HG02938 (cell line): ENCODE results near the gene ERG28.
"Not testable (repeated sequence)": the region's sequence is repeated elsewhere in the genome, so short reads cannot be mapped to it uniquely, and the experiment has no call there.

Experiments used
- ATAC-seq: cut with Tn5 transposase; IDR thresholded peaks from one replicate; pipeline ENCODE4 v1.9.1; 2021; ENCODE audit warnings: mild to moderate bottlenecking, moderate library complexity; ENCODE audit not compliant: unreplicated experiment

The ERG28 gene

DNA sequence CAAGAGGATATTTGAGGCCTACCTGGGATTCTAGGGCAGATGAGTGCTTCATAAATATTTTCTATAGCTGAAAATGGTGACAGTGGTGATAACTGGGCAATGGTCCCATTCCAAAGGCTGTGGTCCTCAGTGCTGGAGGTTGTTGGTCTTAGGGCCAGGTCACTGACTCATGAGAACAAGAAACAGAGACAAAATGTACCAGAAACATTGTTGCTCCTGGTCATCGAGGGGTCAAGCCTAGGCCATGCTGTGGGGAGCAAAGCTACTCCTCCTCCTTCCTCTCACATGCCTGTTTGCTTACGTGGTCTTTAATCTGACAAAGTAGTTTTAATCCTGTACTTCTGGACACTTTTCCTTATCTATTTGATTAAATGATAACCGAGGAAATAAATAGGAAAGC, 33.8 kb downstream of the ERG28 start:
- ATAC-seq, result no peak

DNA sequence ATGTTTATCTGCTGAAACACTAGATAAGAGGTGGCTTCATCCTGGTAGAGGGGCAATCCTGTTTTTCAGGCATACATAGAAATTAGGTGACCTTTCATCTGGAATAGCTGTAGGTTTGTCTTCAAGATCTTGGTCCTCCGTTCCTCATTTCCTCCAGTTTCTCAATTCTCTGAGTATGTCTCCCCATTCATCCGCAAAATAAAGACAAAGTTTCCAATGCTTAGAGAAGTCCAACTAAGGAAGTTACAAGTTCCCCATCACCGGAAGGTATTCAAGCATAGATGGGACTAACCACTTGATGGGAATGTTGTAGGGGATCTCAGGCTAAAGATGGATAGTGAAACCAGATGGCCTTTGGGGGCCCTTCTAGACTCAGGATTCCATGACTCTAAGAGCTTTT, 34.3 kb downstream of the ERG28 start:
- ATAC-seq, result no peak

DNA sequence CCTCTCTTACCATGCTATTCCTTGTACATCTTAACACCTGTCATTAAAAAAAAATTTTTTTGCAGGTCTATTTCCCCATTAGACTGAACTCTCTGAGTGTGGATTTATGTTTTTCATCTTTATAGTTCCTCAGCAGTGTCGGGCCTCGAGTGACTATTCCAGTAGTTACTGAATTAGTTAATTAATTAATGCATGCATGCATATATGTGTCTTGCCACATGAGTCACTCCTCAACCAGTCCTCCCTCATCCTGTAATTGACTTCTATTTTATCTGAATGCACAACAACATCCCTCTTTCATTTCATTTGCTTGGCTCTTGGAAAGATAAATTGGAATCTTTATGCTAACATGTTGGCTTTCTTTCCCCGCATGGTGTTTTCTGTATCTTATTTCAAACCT, 35.6 kb downstream of the ERG28 start:
- no peak for ATAC-seq

DNA sequence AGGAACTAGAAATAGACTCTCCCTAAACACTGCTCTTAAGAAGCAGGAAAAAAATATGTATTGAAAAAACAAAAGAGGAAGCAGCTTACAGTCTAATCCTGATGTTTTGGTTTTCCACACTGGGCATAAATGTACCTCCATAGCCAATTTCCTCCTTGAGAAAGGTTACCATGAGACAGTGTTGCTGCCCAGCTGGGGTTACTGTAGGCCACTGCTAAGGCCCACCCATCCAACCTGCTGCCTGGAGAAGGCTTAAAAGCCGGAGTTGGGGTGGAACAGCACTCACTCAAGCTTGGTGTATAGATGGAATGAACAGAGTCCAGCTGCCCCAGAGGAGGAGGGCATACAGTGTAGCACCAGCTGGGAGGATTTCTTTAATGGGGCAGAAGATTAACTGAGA, 41.1 kb downstream of the ERG28 start:
- no peak for ATAC-seq

DNA sequence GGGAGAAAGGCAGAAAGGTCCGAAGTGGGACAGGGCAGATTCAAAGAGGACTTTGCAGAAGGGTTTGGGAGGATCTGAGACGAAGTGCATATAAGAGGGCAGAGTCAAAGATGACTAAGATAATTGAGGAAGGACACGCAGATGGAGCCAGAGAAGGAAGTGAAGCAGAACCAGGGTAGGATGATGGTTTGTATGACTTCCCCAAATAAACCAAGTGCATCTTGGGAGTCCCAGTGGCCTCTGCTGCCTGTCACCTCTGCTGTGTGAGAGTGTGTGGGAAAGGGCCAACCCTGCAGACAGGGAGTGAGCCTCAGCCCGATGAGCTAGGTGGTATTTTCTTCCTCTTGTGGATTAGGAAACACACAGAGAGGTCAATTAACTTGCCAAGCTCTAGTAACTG, 45.5 kb downstream of the ERG28 start:
- no peak for ATAC-seq

DNA sequence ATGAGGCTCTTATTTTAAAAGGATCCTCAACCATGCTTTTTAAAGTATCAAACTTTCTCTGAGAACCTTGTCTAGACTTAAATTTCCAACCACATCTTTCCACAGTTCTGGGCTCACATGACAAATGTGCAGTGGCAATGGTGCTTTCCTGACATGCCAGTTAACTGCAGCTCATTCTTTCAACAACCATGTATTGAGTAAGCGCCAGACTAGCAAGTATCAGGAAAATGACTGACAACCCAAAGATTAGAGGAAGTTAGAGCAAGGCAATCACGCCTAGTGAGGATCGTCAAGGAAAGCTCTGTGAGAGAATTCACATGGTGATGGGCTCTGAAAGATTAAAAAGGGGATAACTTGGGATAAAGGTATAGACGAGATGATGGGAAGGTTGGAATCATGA, 46.5 kb downstream of the ERG28 start:
- no peak for ATAC-seq

DNA sequence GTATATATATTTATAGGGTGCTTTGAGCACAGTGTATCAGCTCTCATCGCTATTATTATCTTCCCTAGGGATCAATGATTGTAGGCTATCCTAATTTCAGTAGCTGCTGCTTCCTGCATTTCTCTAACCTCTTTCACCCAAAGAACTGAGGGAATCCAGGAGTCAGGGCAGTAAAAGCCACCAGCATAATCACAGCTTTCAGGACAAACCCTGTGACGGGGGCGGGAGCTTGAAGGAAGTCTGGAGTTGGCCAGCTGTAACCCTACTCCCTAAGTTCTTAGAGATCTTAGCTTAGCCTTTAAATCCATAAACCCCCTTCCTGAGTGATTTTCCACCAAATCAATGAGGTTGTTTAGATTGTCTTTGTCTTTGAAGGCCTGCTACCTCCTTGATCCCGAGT, 48.5 kb downstream of the ERG28 start:
- no peak for ATAC-seq

DNA sequence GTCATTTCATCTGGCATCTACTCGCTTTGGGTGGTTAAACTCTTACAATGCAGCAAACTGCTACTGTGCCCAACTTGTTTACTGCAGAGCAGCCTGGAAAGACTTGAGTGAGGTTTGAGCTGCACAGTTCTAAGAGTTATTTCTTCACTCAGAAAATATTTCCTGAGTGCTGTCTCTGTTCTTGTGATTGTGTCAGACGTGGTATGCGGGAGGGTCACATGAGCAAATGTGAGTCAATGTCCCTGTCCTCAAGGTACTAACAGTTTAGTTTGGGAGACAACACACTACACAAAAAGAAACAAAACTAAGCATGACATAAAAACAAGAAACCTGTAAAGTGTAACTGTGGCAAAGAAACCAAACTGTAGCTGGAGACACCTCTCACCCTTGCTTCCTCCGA, 49.8 kb downstream of the ERG28 start:
- ATAC-seq, result no peak

DNA sequence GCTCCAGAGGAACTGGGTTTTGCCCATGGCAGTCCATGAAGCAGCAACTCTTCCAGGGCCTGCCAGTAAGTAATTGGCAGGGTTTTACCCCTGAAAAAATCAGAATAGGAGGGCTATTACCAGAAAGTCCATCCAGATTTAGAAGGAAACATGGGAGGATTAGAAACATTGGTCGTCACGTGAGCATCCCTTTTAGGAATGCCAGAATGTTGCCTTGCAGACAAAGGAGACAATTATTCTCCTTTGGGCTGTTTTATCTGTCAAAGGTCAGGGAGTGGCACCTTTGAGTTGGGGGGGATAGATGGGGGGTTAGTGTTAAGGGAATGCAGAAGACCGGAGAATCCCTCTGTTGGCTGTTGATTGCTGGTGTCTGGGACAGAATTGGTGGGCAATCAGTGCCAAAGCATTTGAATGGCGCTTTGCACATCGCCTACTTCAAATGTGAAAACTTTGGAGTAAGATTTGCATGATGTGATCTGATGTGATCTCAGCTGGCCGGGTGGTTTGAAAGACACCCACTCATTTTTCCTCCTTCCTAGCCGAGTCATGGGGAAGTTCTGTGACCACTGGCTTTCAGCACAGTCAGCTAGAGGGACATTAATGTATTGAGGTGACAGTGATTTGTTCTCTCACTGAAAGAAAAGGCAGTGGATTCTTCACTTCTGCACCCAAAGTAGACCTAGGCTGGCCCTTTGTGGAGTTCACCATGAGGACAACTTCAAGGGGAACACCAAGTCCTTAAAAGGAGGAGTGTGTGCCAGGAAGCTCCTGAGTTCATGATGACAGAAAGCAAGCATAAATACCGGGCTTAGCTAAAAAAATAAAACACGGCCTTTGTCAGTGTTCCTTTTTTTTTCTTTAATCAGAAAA, 50.8 kb downstream of the ERG28 start:
- no peak for ATAC-seq

DNA sequence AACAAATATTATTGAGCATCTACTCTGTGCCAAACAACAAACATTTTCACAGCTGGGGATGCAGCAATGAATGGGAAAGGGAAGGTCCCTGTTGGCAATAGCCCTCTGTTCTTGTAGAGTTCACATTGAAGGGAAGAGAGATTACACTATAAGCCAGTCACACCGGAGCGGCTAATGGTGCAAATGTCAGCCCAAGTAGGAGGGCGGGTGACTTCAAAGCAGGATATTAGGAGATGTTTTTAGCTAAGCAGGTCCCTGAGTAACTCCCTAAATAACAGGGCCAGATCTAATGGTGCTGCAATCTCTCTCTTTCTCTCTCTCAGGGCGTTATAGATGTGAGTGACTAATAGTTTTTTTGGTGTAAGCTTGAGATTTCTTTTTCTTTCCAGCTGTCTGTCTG, 51.6 kb downstream of the ERG28 start:
- ATAC-seq, result no peak

DNA sequence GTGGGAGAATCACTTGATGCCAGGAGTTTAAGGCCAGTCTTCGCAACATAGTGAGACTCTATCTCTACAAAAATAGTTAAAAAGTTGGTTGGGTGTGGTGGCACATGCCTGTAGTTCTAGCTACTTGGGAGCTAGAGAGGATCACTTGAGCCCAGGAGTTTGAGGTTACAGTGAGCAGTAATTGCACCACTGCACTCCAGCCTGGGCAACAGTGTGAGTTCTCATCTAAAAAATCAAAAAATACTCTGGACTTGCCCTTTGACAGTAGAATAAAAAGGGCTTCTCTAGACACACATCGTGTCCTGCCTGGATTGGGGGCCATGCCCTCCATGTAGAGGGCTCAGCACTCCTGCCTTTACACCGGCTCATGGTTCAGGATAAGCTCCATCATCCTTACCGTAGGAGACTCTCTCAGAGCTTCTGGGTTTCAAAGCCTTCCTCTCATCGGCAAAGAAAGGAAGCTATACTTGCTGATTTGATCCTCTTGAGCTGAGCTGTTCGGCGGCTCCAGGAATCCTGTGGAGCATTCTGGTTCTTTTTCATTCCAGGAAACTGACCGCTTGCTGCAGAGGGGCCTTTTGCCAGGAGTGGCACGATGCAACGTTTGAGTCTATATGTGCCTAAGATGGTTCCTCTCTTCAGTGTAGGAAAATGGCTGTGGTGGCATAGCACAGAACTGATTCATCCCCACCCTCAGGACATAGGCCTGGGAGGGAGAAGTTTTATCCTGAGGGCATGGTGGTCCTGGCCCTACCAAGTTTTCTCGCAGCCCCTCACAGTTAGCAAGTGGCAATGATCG, 52.6 kb downstream of the ERG28 start:
- ATAC-seq, result no peak

DNA sequence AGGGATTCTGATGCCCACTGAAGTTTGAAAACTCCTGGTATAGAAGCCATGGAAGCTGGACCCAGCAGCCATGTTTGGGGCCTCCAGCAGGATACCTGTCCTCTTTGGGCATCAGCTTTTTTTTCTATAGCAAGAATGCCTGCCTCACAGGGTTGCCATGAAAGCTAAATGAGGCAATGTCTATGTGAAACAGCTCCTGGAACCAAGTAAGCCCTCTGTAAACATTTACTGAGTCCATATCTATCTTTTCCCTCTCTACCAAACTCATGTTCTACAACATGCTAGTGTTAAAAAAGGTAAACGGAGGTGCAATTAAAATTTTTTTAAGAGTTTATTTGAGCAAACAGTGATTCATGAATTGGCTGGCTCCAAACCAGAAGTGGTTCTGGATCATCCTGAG, 53.6 kb downstream of the ERG28 start:
- ATAC-seq, result no peak

DNA sequence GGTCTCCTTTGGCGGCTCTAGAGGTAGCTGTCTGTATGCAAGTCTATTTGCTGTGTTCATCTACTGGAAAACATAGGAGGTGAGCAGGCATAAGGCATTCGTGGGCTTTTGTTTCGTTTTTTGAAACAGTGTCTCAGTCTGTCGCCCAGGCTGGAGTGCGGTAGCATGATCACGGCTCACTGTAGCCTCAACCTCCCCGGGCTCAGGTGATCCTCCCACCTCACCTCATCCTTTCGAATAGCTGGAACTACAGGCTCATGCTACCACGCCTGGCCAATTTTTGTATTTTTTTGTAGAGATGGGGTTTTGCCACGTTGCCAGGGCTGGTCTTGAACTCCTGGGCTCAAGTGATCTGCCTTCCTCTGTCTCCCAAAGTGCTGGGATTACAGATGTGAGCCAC, 54.8 kb downstream of the ERG28 start:
- no peak for ATAC-seq

DNA sequence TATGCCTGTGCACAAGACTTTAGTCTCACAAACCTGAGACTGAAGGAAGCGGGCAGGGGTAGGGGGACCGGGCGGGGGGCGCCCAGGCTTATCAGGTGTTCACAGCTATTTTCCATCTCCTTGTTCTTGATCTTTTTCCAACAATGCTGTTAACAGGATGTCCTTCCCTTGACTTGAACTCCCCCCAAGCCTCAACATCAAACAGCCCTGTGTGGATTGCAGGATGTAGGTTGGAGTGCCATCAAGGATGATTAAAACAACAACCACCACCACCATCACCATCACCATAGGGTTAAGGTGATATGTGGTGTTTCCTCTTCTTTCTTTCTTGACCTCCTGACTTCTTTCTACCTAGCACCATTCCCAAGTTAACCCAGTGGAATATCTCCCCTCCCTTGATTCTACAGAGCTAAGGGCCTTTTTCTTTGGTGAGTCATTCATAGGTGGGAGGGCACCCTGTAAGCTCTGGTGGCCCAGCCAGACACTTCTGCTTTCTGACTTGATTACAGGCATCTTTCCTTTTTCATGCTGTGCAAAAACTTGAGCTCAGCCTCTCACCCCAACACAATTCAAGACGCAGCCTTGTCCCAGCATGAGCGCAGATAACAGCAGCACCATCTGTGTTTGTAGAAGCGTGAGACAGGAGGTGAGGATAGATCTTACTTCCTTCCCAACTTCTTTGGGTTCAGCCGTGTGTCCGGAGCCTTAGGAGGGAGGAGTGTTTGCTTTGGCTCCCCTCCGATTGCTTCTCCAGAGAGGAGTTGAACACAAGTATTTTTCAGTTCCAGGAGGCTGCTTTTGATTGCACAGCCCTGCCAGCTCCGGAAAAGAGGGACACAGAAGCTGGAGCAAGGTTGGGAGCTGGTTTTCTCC, 55.5 kb downstream of the ERG28 start:
- ATAC-seq, result no peak

DNA sequence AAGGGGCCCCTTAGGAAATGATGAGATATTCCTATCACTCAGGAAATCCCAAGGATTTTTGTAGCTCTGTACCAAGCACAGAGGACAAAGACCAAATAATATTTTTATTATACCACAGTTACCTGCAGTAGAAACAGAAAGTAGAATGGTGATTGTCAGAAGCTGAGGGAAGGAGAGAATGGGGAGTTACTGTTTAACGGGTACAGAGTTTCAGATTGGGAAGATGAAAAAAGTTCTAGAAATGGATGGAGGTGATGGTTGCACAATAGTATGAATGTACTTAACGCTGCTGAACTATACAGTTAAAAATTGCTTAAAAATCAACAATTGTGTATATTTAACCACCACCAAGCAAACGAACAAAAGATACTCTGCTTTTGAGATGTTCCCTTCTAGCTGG, 58.2 kb downstream of the ERG28 start:
- ATAC-seq, result no peak

DNA sequence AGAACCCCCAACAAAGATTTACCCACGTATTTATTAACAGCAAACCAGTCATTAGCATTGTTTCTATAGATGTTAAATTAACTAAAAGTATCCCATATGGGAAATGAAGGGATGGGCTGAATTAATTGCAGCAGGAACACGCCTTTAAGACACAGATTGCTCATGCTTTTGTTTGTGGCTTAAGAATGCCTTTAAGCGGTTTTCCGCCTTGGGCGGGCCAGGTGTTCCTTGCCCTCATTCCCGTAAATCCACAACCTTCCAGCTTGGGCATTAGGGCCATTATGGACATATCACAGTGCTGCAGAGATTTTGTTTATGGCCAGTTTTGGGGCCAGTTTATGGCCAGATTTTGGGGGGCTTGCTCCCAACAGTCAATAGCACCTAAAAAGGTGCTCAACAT, 59.6 kb downstream of the ERG28 start:
- not testable (repeated sequence) for ATAC-seq

DNA sequence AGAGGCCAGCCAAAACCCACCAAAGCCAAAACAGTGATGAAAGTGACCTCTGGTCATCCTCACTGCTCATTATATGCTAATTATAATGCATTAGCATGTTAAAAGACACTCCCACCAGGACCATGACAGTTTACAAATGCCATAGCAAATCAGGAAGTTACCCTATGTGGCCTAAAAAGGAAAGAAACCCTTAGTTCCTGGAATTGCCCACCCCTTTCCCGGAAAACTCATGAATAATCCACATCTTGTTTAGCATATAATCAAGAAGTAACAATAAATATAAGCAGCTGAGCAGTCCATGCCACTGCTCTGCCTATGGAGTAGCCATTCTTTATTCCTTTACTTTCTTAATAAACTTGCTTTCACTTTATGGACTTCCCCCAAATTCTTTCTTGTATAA, 60.6 kb downstream of the ERG28 start:
- not testable (repeated sequence) for ATAC-seq
